ENCODE data around the gene TMEM266.
A peak's percentile ranks its signal among the peaks of the same experiment; 100 is the strongest.

TMEM266 gene

GRCh38 chr15:76135516-76135915 is 75.7 kb downstream of the TMEM266 start:
- no peak for DNase-seq

GRCh38 chr15:76138436-76138835 is 78.7 kb downstream of the TMEM266 start:
- DNase-seq, result no peak

GRCh38 chr15:76139368-76140073 is 79.7 kb downstream of the TMEM266 start:
- peak; percentile 60 to 68 for DNase-seq

- no peak for DNase-seq
Observed at GRCh38 chr15:76140074-76140464, 80.3 kb downstream of the TMEM266 start.

GRCh38 chr15:76146812-76147211 is 87.0 kb downstream of the TMEM266 start:
- DNase-seq, result no peak

GRCh38 chr15:76147906-76148570 is 88.3 kb downstream of the TMEM266 start:
- peak; percentile 43 to 60 for DNase-seq

GRCh38 chr15:76149291-76149915 is 89.6 kb downstream of the TMEM266 start:
- DNase-seq, result no peak

GRCh38 chr15:76150513-76150912 is 90.7 kb downstream of the TMEM266 start:
- DNase-seq, result no peak

- DNase-seq, result peak; percentile 62 to 71
Observed at GRCh38 chr15:76150971-76151598, 91.3 kb downstream of the TMEM266 start.

- no peak for DNase-seq
Observed at GRCh38 chr15:76151599-76151974, 91.8 kb downstream of the TMEM266 start.

- no peak for DNase-seq
Observed at GRCh38 chr15:76152197-76152596, 92.4 kb downstream of the TMEM266 start.

GRCh38 chr15:76153241-76154197 is 93.7 kb downstream of the TMEM266 start:
- DNase-seq, result no peak

GRCh38 chr15:76155731-76156130 is 95.9 kb downstream of the TMEM266 start:
- no peak for DNase-seq

GRCh38 chr15:76158226-76158625 is 98.4 kb downstream of the TMEM266 start:
- no peak for DNase-seq

GRCh38 chr15:76158815-76159214 is 99.0 kb downstream of the TMEM266 start:
- DNase-seq, result no peak

GRCh38 chr15:76159282-76159681 is 99.5 kb downstream of the TMEM266 start:
- no peak for DNase-seq

- no peak for DNase-seq
Observed at GRCh38 chr15:76160426-76161152, 100.8 kb downstream of the TMEM266 start.

GRCh38 chr15:76161153-76162035 is 101.6 kb downstream of the TMEM266 start:
- DNase-seq, result no peak

- no peak for DNase-seq
Observed at GRCh38 chr15:76162036-76162398, 102.2 kb downstream of the TMEM266 start.

- DNase-seq, result no peak
Observed at GRCh38 chr15:76162784-76163456, 103.1 kb downstream of the TMEM266 start.

All from CD4-positive, alpha-beta T cell treated with Interferon alpha-2 for 1 hour (primary cell).